OCI-LY1 (cell line): Measurements from ENCODE around the gene WDR36.

Source experiments
- H2AFZ ChIP-seq: fragments of 200-600 bp; sonication (generic), shearing (Covaris generic); 2 replicates; pipeline ENCODE4 v1.6.0; 2014; ENCODE audit warnings: antibody characterized with exemption, mild to moderate bottlenecking, low read length
- H3F3A ChIP-seq: fragments of 200-600 bp; sonication (generic), shearing (Covaris generic); 2 replicates; pipeline ENCODE4 v1.6.0; 2014; ENCODE audit warnings: mild to moderate bottlenecking, antibody characterized with exemption, low read length, moderate library complexity; ENCODE audit not compliant: insufficient read depth
- H3K27ac ChIP-seq: fragments of 200-600 bp; sonication (generic); 2 replicates; pipeline ENCODE4 v1.5.1; 2014; ENCODE audit warnings: low read length, mixed run types, mild to moderate bottlenecking, low read depth; ENCODE audit not compliant: poor library complexity, severe bottlenecking
- H3K27me3 ChIP-seq: fragments of 200-600 bp; sonication (generic); 2 replicates; pipeline ENCODE4 v1.6.0; 2014; ENCODE audit warnings: antibody characterized with exemption, mild to moderate bottlenecking, low read length, moderate library complexity; ENCODE audit not compliant: insufficient read depth
- H3K36me3 ChIP-seq: fragments of 200-600 bp; sonication (generic); 2 replicates; pipeline ENCODE4 v1.6.1; 2014; ENCODE audit warnings: mild to moderate bottlenecking, antibody characterized with exemption, low read length, moderate library complexity, mixed read lengths; ENCODE audit not compliant: insufficient read depth
- H3K4me1 ChIP-seq: fragments of 200-600 bp; sonication (generic); 2 replicates; pipeline ENCODE4 v1.5.1; 2014; ENCODE audit warnings: mild to moderate bottlenecking, low read length, moderate library complexity; ENCODE audit not compliant: insufficient read depth, severe bottlenecking
- H3K4me2 ChIP-seq: fragments of 200-600 bp; sonication (generic), shearing (Covaris generic); 2 replicates; pipeline ENCODE4 v1.6.1; 2014; ENCODE audit warnings: low read length
- H3K4me3 ChIP-seq: fragments of 200-600 bp; sonication (generic); 2 replicates; pipeline ENCODE4 v1.5.1; 2014; ENCODE audit warnings: low read length, low read depth, mild to moderate bottlenecking, mixed read lengths; ENCODE audit not compliant: poor library complexity, severe bottlenecking
- H3K79me2 ChIP-seq: fragments of 200-600 bp; shearing (Covaris generic); 2 replicates; pipeline ENCODE4 v1.6.1; 2016; ENCODE audit warnings: mixed run types, low read length, mixed read lengths; ENCODE audit not compliant: insufficient read depth
- H3K9ac ChIP-seq: fragments of 200-600 bp; sonication (generic), shearing (Covaris generic); 2 replicates; pipeline ENCODE4 v1.6.1; 2014; ENCODE audit warnings: mild to moderate bottlenecking, low read length, mixed read lengths
- H3K9me2 ChIP-seq: fragments of 200-600 bp; sonication (generic), shearing (Covaris generic); 2 replicates; pipeline ENCODE4 v1.6.1; 2014; ENCODE audit warnings: low read depth, mild to moderate bottlenecking, low read length, mixed read lengths
- H3K9me3 ChIP-seq: fragments of 200-600 bp; shearing (Covaris generic); 2 replicates; pipeline ENCODE4 v1.6.1; 2014; ENCODE audit warnings: low read length, mixed read lengths
- H4K20me1 ChIP-seq: fragments of 200-600 bp; sonication (generic), shearing (Covaris generic); 2 replicates; pipeline ENCODE4 v1.6.0; 2016; ENCODE audit warnings: mild to moderate bottlenecking, low read length; ENCODE audit not compliant: insufficient read depth
- CTCF ChIP-seq: fragments of 200-600 bp; sonication (generic), shearing (Covaris generic); IDR thresholded peaks from 2 replicates; pipeline ENCODE4 v1.5.1; 2017; ENCODE audit warnings: mild to moderate bottlenecking, antibody characterized with exemption, low read length, moderate library complexity, mixed read lengths
- EZH2 ChIP-seq: fragments of 200-600 bp; sonication (generic), shearing (Covaris generic); IDR thresholded peaks from 2 replicates; pipeline ENCODE4 v1.8.0; 2017; ENCODE audit warnings: borderline replicate concordance, mixed run types, mild to moderate bottlenecking, antibody characterized with exemption, low read length, moderate library complexity, mixed read lengths

Gene WDR36

GRCh38 chr5:111070272-111071134, 21.6 kb upstream of the WDR36 start:
- no peak for TF ChIP-seq CTCF
- no peak for TF ChIP-seq EZH2
- H3K9ac ChIP-seq = no peak overlapping the region
- no peak overlapping the region for H3K4me3 ChIP-seq
- H3K4me1 ChIP-seq = no peaks in the 10 kb centered on the region
- no peaks in the 10 kb centered on the region for H3F3A ChIP-seq
- no peaks in the 10 kb centered on the region for H3K9me2 ChIP-seq
- H2AFZ ChIP-seq = no peak overlapping the region
- no peak overlapping the region for H3K27ac ChIP-seq
- no peaks in the 10 kb centered on the region for H3K9me3 ChIP-seq
- no peaks in the 10 kb centered on the region for H4K20me1 ChIP-seq
- no peaks in the 10 kb centered on the region for H3K79me2 ChIP-seq
- H3K36me3 ChIP-seq = no peaks in the 10 kb centered on the region
- H3K4me2 ChIP-seq = no peak overlapping the region
- H3K27me3 ChIP-seq = no peaks in the 10 kb centered on the region

DNA sequence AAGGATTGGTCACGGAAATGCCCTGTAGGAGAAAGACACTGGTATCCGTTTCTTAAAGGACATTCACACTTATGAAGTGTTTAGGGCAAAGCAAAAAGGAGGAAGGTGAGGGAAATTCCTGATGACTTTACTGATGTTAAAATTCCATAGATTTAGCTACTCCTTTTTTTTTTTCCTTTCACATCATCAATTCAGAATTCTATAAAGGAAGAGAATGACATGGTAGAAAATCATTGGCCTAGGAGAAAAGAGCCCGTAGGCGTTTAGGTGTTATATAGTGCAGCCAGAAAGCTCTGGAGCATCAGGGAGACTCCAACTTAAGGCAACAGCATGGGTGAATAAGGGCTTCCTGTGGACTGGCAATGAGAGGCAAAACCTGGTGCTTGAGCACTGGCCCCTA, 20.7 kb upstream of the WDR36 start, which contains the start of gene TSLP:
Gene TSLP (plus strand): TSS at position 301 of the 400 bp plus-strand sequence. CDS start 178 bp downstream, outside the sequence.
- no peak within 1 kb of the TSS for H3K4me2 ChIP-seq
- H3K27ac ChIP-seq = no peak within 1 kb of the TSS
- no peaks in the 10 kb centered on the region for H3K9me2 ChIP-seq
- H3K9me3 ChIP-seq = no peaks in the 10 kb centered on the region
- no peaks in the 10 kb centered on the region for H3K4me1 ChIP-seq
- no peaks in the 10 kb centered on the region for H3K27me3 ChIP-seq
- H3K36me3 ChIP-seq = no peaks in the 10 kb centered on the region
- H4K20me1 ChIP-seq = no peaks in the 10 kb centered on the region
- no peak within 1 kb of the TSS for H3K4me3 ChIP-seq
- H3K79me2 ChIP-seq = no peaks in the 10 kb centered on the region
- H3K9ac ChIP-seq = no peak within 1 kb of the TSS
- no peaks in the 10 kb centered on the region for H3F3A ChIP-seq
- no peak for TF ChIP-seq CTCF
- TF ChIP-seq EZH2 = no peak
- no peak within 1 kb of the TSS for H2AFZ ChIP-seq

GRCh38 chr5:111072949-111073682, 19.0 kb upstream of the WDR36 start:
- no peaks in the 10 kb centered on the region for H4K20me1 ChIP-seq
- H3F3A ChIP-seq = no peaks in the 10 kb centered on the region
- H3K27ac ChIP-seq = no peak overlapping the region
- no peak overlapping the region for H2AFZ ChIP-seq
- H3K9ac ChIP-seq = no peak overlapping the region
- H3K79me2 ChIP-seq = no peaks in the 10 kb centered on the region
- H3K9me2 ChIP-seq = no peaks in the 10 kb centered on the region
- no peak overlapping the region for H3K4me2 ChIP-seq
- no peak overlapping the region for H3K4me3 ChIP-seq
- no peaks in the 10 kb centered on the region for H3K27me3 ChIP-seq
- no peaks in the 10 kb centered on the region for H3K36me3 ChIP-seq
- TF ChIP-seq EZH2 (no peak), CTCF (no peak)
- no peaks in the 10 kb centered on the region for H3K4me1 ChIP-seq
- H3K9me3 ChIP-seq = no peaks in the 10 kb centered on the region
